GM21447 (cell line): ENCODE measurements around the gene PKP1.
"Not testable (repeated sequence)": the region's sequence is repeated elsewhere in the genome, so short reads cannot be mapped to it uniquely, and the experiment has no call there.

Source experiments
- ATAC-seq: cut with Tn5 transposase; IDR thresholded peaks from one replicate; pipeline ENCODE4 v1.9.1; 2021; ENCODE audit not compliant: unreplicated experiment

PKP1 gene, protein sequence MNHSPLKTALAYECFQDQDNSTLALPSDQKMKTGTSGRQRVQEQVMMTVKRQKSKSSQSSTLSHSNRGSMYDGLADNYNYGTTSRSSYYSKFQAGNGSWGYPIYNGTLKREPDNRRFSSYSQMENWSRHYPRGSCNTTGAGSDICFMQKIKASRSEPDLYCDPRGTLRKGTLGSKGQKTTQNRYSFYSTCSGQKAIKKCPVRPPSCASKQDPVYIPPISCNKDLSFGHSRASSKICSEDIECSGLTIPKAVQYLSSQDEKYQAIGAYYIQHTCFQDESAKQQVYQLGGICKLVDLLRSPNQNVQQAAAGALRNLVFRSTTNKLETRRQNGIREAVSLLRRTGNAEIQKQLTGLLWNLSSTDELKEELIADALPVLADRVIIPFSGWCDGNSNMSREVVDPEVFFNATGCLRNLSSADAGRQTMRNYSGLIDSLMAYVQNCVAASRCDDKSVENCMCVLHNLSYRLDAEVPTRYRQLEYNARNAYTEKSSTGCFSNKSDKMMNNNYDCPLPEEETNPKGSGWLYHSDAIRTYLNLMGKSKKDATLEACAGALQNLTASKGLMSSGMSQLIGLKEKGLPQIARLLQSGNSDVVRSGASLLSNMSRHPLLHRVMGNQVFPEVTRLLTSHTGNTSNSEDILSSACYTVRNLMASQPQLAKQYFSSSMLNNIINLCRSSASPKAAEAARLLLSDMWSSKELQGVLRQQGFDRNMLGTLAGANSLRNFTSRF

DNA sequence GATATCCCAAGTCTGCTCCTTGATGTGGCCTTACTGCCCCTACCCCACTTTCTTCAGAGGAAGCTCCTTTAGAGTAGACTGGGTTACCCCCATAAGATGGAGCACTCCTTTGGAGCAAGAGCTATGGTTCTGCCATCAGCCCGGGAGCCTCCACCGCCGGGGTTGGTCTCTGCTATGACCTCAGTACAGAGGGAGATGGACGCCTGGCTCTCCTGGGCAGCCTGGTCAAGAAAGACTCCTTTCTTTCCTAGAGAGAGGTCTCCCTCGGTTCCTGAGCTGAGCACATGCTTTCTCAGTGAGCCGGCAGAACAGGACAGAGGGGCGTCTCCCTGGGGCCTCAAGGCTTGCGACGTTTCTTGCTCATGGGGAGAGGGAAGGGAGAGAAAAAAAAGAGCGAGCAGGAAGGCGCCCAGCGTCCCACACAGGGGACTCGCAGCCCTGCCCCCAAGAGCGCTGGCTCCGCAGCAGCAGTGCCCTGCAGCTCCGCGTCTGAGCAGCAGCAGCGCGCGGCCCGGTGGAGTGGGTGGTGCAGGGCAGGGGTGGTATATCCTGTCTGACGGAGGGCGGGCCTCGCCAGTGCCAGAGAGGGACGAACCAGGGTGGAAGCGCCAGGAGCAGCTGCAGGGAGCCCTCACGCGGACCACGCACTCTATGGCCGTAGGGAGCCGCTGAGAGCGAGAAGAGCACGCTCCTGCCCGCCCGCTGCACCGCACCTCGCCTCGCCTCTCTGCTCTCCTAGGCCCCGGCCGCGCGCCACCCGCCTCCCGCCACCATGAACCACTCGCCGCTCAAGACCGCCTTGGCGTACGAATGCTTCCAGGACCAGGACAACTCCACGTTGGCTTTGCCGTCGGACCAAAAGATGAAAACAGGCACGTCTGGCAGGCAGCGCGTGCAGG, at the start of gene PKP1:
Gene PKP1, plus strand, starts transcription at position 576 of the 899 bp plus-strand sequence. Its CDS starts 197 bp downstream, at position 773.
- no peak for ATAC-seq

DNA sequence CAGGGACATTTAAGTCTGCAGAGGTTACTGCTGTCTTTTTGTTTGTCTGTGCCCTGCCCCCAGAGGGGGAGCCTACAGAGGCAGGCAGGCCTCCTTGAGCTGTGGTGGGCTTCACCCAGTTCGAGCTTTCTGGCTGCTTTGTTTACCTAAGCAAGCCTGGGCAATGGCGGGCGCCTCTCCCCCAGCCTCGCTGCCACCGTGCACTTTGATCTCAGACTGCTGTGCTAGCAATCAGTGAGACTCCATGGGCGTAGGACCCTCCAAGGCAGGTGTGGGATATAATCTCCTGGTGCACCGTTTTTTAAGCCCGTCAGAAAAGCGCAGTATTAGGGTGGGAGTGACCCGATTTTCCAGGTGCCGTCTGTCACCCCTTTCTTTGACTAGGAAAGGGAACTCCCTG, 43.7 kb upstream of the PKP1 start:
- ATAC-seq = not testable (repeated sequence)

DNA sequence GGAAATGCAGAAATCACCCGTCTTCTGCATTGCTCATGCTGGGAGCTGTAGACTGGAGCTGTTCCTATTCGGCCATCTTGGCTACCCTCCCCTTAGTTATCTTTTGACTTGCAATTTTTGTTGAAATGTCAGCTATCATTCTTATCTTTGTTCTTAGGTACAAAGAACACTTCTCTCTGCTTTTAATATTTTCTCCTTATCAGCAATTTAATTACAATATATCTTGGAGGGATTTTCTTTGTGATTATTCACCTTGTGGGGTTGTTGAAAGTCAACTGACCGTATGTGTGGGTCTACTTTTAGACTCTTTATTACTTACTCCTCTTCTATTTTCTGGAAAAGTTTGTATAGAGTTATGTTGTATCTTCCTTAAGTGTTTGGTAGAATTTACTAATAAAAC, 43.1 kb upstream of the PKP1 start:
- no peak for ATAC-seq

DNA sequence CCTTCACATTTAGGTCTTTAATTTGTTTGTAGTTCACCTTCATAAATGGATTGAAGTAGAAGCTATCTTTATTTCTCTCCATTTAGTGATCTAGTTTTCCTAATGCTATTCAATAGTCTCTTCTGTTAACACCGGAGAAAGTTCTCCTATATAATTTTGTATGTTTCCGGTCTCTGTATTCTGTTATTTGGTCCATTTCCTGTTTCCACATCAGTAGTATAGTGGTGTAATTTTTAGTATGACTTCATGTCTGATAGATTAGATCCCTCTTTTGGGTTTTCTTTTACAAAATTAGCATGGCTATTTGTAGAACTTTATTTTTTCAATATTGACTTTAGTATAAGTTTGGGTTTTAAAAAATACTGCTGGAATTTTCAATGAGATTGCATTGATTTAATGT, 41.6 kb upstream of the PKP1 start:
- no peak for ATAC-seq

DNA sequence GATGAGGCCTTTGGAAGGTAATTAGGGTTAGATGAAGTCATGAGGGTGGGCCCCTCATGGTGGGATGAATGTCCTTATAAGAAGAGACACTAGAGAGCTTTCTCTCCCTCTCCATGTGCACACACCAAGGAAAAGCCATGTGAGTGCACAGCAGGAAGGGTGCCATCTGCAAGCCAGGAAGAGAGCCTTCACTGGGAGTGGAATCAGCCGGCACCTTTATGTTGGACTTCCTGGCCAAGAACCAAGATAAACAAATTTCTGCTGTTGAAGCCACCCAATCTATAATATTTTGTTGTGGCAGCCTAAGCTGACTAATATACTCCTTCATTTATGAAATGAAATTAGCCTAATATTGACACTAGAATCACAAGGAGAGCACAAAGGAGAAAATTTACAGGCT, 38.2 kb upstream of the PKP1 start:
- ATAC-seq = no peak

DNA sequence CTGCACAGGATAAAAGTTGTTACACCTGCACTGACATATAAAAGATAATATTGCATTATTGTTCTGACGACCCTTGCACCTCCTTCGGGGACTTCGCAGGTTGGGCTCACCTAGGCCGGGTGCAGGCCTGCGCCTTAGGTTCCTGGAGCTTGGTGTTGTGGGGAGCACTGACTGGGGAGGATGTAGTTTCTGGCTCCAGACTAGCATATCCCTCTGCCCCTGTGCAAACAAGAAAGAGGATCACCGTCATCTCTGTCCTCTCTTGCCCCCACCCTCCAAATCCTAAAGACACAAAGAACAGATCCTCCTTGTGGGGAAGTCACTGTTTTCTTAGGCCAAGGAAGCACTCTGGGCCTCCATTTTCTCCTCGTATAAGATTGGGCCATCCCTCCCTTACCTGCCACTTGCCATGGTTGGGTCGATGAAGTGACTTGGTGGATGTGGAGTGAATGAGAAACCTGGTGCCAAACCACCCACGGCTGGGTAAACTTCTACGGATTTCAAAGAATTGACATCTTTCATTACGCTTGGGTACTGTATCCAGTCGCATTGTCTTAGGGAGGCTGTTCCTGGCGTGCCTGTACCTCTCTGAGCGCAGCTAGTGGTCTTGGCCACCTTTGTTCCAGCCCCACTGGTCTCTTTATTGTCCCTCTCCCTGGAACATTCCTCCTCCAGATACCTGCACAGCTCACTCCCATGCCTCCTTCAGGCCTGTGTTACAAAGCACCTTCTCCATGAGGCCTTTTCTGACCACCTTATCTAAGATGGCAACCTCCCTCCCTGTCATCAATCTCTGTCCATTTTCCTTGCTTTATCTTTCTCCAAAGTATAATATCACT, 34.4 kb upstream of the PKP1 start:
- ATAC-seq = no peak

DNA sequence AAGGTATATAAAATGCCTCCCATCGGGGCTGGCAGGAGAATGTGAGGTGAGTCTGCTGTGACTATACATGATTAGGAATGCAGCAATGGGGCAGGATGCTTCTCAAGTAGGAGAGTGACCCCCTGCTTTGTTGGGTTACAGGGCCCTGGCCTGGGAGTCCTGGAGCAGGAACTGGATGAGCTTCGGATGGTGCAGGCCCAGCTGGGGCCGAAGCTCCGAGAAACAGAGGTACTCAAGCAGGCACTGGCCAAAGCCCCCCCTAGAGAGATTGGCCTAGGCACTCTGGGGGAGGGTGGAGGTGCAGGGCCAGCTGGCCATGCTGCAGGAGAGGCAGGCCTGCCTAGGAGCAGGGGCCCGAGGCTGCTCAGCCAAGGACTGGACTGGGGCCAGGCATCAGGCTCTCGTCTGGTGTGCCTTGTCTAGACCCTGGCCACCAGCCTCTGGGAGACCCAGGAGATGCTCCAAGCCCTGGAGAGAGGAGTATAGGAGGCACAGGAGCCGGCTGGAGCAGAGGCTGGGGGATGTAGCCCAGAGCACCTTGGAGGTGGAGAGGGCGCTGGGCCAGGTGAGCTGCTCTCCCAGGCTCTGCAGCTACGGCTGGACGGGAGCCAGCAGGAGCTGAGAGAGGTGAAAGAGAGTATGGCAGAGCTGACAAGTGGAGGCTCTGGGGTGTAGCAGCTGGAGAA, 32.8 kb upstream of the PKP1 start:
- ATAC-seq = no peak

DNA sequence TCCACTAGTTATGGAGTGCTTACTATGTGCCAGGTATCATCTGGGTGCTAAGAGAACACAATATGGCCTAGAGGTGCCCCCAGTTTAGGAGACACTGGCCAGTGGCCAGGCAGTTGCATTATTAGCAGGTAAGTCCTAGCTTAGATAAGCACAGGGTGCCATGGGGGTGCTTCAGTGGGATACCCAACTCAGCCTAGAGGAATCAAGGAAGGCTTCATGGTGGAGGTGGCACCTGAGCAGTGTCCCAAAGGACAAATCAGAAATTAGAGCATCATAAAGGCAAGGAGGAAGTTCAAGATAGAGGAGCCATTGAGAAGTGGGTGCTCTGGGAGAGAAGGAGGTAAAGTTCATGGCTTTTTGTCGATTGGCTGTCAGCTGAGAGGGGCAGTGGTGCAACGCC, 31.9 kb upstream of the PKP1 start:
- ATAC-seq = no peak

DNA sequence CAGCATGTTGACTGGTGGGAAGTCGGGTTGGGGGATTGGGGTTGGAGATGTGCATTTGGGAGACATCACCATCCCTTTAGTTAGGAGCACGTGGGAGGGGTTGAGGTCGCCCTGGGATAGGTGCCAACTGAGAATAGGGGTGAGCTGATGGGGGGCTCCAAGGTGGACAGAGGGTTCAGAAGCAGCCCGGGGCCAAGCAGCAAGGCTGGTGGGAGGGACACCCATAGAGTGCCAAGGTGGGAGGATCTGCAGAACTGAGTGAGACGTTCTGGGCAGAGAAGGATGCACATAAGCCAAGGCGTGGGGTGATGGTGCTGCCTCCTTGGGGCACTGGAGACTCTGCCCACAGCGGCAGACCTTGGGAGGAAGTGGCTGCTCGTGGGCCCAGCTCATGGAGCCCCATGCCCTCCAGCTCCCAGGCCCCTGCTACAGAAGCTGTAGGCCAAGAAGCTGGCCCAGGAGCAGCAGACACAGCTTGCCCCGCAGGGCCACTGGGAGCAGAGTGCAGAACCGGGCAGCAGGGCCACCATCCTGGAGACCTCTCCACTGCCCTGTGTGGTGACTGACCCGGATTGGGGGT, 31.4 kb upstream of the PKP1 start:
- no peak for ATAC-seq

DNA sequence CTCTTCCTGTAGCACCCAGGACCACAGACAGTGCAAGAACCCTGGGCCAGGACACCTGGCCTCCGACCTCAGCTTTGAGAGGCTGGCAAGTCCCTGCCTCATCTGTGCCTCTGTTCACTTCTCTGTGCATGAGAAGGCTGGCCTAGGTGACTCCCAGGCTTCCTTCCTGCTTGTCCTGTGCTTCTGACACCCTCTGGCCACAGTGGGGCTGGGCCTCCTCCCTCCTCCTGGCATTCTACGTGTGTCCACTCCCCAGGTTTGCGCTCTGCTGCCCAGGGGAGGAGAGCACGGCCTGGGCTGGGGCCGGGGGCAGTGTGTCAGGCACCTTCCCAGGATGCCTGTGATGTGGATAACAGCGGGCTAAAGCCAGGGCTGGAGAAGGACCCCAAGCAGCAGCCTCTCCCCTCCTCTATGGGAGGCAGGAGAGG, 30.3 kb upstream of the PKP1 start:
- no peak for ATAC-seq

DNA sequence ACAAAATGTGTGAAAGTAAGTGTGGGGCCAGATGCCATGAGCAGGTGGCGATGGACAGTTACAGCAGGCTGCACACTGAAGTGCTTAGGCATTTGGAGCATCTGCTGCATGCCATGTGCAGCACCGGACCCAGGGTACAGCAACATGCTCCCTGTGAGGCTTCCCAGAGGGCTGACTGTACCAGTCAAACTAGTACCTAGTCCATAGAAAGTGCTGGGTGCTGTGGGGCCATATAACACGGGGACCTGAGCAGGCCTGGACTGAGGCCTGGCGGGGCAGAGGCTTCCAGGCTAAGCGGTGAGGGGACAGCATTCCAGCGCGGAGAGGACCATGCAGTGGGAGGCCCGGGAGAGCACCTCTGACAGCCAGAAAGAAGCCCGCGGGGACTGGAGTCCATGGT, 29.9 kb upstream of the PKP1 start:
- ATAC-seq = no peak

DNA sequence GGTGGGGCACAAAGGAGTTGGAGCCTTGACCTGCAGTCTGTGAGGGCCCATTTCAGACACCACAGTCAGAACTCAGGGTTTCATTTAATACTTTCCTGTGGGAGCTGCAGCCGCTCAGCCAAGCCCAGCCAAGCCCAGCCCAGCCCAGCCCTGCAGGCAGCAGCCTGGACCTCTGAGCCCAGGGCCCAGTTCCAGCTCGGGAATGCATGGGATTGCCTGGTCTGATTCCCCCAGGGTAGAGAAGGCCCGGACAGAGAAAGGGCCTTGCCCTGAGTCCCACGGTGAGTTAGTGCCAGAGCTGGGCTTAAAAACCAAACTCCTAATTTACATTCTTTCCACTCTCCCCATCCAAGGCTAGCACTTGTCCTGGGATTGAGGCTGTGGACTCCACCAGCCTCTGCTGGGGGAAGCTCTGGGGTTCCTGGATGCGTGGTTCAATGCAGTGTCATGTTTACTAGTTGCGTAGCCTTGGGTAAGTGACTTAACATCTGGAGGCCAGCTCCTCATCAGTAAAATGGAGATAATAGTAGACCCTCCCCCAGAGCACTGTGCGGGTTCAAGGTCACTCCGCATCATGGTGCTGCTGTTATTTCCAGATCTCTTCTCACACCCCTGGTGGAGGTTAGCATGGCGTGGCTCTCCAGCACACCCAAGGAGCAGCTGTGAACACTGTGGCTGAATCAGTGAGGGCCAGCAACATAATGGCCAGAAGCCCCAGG, 29.2 kb upstream of the PKP1 start:
- ATAC-seq = no peak

DNA sequence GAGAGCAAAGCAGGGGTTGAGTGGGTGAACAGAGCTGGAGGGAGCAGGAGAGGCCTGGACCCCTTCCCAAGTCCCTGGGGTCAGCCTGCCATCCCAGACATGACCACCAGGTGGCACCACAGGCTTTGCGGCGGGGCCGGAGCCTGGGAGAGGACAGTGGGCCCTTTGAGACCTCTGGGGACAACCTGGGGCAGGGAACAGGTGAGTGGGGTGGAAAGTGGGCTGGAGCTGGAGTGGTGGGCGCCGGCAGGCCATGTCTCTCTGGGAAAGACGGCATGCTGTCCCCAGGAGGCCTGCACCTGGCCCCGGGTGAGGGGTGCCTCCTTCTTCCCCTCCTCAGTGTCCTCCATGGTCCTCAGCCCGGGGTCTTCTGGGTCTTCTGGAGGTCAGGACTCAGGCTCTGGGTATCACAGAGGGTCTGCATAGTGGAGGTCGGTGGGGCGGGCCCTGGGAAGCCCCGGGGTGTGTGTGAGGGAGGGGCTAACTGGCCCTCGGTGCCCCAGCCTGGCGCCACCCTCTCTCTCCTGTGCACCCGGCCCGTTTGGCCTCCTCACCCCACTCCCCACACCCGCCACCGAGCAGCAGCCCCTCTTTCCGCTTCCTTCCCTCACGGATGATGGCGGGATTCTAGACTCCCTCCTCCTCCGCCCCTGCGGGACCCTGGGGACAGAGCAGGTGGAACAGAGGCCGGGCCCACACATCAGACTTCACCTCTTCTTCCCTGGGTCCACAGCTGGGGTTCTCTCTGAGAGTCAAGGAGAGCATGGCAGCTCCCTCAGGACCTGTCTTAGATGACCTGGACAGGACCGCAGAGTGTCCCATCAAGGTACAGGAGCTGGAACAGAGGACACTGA, 28.5 kb upstream of the PKP1 start:
- ATAC-seq = no peak

DNA sequence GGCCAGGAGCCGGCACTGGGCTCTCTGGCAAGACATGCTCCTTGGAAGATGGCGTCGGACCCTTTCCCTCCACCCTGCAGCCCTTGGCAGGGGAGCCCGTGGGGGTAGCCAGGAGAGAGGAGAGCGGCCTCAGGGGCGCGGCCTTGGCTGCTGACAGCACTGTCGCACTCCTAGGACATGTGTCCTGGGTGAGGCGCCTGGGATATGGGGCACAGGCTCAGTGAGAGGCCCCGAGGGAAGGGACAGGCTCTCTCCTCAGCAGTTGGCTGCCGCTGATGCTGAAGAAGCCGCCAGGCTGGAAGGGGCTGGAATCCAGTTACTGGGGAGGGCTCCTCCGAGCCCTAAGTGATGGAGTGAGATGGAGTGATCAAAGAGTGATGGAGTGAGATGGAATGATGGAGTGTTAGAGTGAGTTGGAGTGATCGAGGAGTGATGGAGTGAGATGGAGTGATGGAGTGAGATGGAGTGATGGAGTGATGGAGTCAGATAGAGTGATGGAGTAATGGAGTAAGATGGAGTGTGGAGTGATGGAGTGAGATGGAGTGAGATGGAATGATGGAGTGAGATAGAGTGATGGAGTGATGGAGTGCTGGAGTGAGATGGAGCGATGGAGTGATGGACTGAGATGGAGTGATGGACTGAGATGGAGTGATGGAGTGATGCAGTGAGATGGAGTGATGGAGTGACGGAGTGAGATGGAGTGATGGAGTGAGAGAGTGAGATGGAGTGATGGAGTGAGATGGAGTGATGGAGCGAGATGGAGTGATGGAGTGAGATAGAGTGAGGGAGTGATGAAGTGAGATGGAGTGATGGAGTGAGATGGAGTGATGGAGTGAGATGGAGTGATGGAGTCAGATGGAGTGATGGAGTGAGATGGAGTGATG, 27.6 kb upstream of the PKP1 start:
- ATAC-seq = no peak

DNA sequence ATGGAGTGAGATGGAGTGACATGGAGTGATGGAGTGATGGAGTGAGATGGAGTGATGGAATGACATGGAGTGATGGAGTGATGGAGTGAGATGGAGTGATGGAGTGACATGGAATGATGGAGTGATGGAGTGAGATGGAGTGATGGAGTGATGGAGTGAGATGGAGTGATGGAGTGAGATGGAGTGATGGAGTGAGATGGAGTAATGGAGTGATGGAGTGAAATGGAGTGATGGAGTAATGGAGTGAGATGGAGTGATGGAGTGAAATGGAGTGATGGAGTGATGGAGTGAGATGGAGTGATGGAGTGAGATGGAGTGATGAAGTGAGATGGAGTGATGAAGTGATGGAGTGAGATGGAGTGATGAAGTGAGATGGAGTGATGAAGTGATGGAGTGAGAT, 25.2 kb upstream of the PKP1 start:
- ATAC-seq = not testable (repeated sequence)

DNA sequence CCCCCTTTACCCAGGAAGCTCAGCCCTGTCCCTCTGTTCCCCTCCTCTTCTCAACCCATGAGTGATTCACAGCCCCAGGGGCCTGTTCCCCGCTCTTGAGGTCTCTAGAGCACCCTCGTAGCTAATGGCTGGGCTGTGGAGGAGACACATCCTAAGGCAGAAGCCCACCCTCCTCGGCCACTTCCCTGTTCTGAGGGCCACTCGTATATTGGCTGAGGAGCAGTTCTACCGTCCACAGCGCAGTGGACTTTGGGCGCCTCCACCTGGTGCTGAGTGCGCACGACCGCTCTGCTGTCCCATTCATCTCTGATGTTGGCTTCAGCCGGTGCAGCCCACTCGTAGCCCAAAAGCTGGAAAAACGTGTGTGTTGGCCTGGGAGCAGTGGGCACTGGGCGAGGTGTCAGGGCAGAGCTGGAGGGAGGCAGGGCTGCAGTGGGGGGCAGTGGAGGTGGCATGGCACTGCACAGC, 24.5 kb upstream of the PKP1 start:
- ATAC-seq = no peak
